ENCODE results near the gene TSPAN13.
"Not testable (repeated sequence)": the region's sequence is repeated elsewhere in the genome, so short reads cannot be mapped to it uniquely, and the experiment has no call there.

Gene TSPAN13

GRCh38 chr7:16741676-16742075, 11.9 kb upstream of the TSPAN13 start:
- no peak for DNase-seq

GRCh38 chr7:16742547-16742946, 11.0 kb upstream of the TSPAN13 start:
- DNase-seq: no peak

DNA sequence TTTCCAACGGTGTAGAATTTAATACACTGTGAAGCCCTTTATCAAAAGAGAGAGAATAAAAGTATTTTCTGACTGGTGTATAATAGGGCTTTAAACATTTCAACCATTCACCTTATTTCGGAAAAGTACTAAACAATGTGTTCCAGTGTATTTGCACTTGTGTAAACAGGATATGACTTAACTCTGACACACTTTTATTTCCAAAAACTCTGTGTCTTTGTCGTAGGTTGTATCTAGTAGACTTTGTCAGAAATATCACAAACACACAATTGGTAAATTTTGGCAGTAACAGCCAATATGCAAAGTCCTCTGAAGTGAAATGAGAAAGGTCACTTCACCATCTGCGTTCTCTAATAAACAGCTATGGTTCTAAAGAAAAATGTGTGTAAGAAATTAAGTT, 10.3 kb upstream of the TSPAN13 start:
- no peak for DNase-seq

DNA sequence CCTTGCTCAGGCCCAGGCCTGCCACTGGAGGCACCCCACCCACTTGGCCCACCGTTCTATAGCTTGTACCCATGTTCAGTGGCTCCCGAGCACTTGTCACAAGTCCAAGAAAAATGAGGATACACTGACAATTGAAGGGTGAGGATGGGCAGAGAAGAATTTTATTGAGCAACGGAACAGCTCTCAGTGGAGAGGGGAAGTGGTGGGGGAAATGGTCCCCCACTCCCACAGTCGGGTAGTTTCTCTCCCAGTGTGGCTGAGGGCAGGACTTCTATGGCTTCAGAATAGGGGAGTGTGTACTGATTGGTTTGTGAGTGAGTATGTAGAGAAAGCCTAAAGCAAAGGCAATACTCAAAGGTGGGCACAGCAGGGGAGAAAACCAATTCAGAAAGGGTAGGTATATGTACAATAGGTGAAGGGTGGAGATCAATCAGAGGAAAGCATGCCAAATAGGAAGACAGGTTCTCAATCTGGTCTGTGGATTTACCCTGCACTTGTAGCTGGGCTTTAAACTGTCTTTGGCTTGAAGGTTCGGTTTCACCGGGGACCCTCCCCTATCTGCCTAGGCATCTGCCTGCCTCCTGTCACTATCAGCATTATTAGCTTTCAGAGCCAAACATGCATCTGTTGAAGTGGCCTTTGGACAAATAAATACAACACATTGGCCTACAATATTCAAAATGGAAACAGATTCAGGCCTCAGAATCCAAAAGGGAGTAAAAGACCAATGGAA, 8.9 kb upstream of the TSPAN13 start:
- no peak for DNase-seq

DNA sequence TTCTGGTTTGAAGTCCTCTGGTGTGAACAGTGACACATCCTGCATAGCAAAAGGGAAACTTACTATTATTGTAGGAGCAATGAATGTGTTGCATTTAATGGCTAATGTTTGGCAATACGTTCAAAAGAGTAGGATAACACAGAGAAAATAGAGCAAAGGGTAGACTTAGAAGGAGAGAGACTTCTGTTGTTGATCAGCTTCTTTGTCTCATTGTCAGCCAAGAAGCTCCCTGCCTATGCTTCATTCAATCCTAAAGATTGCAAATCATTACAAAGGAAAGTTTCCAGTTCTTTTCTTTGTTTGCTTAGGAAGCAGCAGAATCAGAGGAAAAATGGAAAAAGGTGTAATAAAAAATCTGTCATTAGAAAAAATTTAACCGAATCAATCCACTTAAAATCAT, 7.9 kb upstream of the TSPAN13 start:
- no peak for DNase-seq

GRCh38 chr7:16747102-16747501, 6.5 kb upstream of the TSPAN13 start:
- no peak for DNase-seq

DNA sequence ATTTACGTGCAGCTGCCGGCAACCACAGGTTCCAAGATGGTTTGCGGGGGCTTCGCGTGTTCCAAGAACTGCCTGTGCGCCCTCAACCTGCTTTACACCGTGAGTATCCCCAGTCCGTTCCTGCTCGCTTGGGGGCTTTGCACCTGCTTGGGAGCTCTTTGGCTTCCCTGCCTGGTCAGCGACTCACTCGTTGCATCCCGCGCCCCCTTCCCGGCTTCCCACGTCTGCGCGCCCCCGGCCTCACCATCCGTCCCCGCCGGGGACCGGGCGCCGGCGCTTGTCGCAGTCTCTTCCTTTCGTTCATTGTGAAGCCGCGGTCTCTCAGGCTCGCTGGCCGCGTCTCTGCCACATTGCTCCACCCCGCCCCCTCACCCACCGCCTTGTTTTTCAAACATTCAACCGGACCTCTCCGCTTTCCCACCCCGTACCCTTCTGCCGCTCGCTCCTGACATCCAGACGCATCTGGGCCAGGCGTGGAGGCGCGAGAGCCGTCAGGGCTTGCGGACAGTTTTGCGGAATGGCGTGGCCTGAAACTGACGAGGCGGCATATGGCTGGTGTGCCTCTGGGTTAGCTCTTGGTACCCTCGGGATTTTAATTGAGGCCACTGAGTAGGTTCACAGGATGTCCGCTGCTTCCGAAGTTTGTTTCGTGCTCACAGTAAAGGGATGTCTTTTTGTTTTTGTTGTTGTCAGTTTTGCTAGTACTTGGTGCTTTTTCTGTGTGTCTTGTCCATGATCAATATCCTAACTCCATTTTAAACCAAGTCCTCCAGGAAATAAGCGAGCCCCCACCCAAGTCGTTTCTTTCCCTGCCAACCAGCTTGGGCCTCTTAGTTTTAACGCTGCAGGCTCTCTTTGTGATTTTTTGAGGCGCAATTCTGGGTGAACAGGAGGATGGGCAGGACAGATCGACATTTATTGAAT, 639 bp downstream of the TSPAN13 start:
- DNase-seq: no peak

GRCh38 chr7:16754856-16755317, 1.3 kb downstream of the TSPAN13 start:
- DNase-seq: no peak

DNA sequence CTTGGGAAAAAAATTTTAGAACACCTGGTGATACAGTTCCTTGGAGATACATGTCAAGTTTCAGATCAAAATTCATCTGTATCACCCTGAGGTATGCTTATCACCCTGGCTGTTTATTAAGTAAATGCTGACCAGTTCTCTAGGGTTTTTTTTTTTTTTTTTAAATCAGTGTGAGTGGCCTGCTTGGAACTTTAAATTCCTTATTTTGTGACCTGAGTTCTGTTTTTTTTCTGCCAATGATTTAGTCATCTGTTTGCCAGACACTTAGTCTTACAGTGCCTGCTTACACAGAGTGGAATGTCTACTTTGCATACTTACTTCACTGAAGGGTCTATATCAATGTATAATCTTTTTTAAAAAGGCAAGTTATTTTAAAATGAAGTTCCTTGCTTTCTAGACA, 1.8 kb downstream of the TSPAN13 start:
- DNase-seq: no peak

GRCh38 chr7:16758036-16758435, 4.5 kb downstream of the TSPAN13 start:
- DNase-seq: no peak

DNA sequence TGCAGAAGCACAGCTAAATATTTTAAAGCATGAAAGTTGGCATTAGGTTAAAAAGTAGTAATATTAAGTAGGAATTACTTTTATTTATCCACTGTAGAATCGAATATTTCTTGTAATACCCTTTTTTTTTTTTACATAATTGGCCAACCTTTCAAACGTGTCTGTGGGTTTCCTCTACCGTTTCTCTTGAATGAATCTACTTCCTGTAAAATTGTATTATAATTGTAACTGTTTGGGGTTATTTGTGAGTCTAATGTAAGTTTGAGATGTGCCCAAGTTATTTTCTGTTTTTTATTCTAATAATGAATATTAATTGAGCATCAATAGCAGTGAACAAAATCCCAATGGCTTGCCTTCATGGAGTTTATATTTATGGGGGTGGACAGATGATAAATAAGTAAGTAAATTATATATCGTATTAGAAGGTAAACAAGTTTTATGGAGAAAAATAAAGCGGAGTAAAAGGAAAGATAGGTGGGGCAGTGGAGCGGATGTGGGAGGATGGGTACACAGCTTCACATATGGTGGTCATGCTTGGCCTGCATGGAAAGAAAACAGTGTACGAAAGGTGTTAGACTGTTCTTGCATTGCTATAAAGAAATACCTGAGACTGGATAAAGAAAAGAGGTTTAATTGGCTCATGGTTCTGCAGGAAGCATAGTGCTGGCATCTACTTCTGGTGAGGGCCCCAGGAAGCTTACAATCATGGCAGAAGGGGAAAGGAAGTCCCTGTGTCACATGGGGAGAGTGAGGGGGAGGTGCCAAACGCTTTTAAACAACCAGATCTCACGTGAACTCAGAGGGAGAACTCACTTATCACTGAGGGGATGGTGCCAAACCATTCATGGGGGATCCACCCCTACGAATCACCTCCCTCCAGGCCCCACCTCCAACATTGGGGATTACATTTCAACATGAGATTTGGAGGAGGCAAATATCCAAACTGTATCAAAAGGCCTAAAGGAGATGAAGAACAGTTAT, 5.4 kb downstream of the TSPAN13 start:
- no peak for DNase-seq

- DNase-seq: no peak
These were observed 6.3 kb downstream of the TSPAN13 start for GRCh38 chr7:16759840-16760239.

GRCh38 chr7:16762177-16762576, 8.6 kb downstream of the TSPAN13 start:
- DNase-seq: no peak

DNA sequence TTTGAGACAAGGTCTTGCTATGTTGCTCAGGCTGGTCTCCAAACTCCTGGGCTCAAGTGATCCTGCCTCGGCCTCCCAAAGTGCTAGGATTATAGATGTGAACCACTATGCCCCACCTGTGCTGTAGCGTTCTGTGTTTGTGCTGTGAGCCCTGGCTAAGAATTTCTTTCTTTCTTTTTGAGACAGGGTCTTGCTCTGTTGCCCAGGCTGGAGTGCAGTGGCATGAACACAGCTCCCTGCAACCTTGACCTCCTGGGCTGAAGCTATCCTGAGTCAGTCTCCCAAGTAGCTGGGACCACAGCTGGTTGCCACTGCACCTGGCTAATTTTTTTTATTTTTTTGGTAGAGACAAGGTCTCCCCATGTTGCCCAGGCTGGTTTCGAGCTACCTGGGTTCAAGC, 11.4 kb downstream of the TSPAN13 start:
- DNase-seq: no peak

DNA sequence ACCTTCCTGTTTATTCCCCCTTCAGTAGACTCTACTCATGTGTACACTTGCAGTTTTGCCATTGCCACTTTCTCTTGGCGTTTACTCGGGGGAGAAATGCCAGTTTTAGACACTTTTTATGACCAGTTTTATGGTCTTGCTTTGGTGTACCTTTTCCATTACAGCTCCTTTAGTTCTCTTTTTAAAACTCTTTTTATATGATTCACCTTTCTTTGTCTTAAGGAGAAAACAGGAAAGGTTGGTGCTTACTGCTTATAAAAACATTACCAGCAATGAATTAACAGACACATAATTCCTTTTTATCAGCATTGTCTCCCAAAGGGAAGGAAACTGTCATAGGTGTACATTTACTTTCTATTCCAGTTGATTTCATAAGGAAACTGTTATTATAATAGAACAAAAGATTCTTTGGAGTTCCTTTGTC, 11.9 kb downstream of the TSPAN13 start:
- no peak for DNase-seq

- not testable (repeated sequence) for DNase-seq
These were observed 16.4 kb downstream of the TSPAN13 start for GRCh38 chr7:16769994-16770393.

- no peak for DNase-seq
These were observed 17.2 kb downstream of the TSPAN13 start for GRCh38 chr7:16770657-16771329.

GRCh38 chr7:16773326-16773725, 19.8 kb downstream of the TSPAN13 start:
- DNase-seq: no peak

- DNase-seq: no peak
These were observed 20.3 kb downstream of the TSPAN13 start for GRCh38 chr7:16773884-16774283.

DNA sequence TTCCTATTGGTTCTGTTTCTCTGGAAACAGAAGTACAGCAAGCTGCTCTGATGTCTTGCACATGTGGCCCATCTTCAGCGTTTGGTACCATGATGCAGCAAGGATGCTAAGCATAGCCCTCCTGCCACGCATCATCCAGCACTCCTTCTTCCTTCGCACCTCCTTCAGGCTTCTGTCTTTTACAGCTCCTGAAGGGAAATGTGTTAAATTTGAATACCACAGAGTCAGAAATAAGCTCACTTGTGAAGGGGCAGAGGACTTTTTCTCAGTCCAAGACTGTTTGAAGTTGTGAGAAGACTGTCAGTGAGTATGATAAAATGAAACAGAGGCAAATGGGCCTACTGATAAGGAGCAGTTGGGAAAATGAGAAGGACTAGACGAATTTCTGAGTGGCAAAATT, 20.7 kb downstream of the TSPAN13 start:
- DNase-seq: no peak

DNA sequence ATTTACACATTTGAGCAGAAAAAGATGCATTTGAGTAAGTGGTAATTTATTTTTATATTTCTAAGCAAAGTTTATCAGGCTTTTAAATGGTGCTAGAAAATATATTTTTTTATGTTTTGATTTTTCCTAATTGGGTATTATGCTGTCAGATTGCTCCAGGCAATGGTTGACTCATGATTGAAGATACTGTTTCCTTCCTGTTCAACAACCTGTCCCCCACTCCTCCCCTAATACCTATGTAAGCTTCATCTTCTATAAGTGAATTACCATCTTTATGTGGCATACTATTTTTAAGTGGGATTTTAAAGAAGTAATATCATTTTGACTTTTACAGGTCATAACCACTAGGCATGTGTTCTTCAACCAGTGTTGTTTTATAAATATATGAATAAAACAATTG, 21.4 kb downstream of the TSPAN13 start:
- DNase-seq: no peak

- no peak for DNase-seq
These were observed 22.5 kb downstream of the TSPAN13 start for GRCh38 chr7:16776053-16776452.

Data from GOT3 (cell line).